HepG2 (cell line): ENCODE data around the gene SSC4D. TPM values are rescaled to one million over a fixed set of nuclear protein-coding genes. Genes with fewer than 3 reads are reported as not detected.

Experiments used
- ATAC-seq: fragments of 200-7000 bp; cut with Tn5 transposase; 3 replicates; pipeline ENCODE4 v1.9.1; 2020; ENCODE audit warnings: mild to moderate bottlenecking, moderate library complexity
- BruUV-seq: library from RNA; stranded (reverse); fragments of 400-500 nt; replicated peaks from 2 replicates; lab custom pipeline; 2021; lab: Mats Ljungman, UMichigan
- CTCF ChIA-PET: fragments of 300-600 bp; formaldehyde crosslinking; extraction: SDS; loops from one replicate; lab custom pipeline; 2021; ENCODE audit warnings: low total read pairs, inconsistent platforms, low intra/inter-chr PET ratio; lab: Yijun Ruan, JAX
- POLR2A ChIA-PET: fragments of 350-600 bp; sonication (Branson Sonifier 250); formaldehyde crosslinking; loops from one replicate; lab custom pipeline; 2020; ENCODE audit warnings: antibody characterized with exemption, inconsistent platforms; lab: Yijun Ruan, JAX
- DNase-seq: peaks from one replicate; pipeline ENCODE4 v3.0.0-alpha.2; 2015; ENCODE audit warnings: low spot score
- FAIRE-seq: peaks from 3 replicates; lab custom pipeline; 2011; peaks lifted over from hg19 to GRCh38; lab: Jason Lieb, UNC
- H2AFZ ChIP-seq: one replicate; pipeline ENCODE4 v1.6.1; 2011; ENCODE audit warnings: low read length, inconsistent platforms
- H3K27ac ChIP-seq: fragments of 300-600 bp; 3 replicates; pipeline ENCODE4 v1.8.0; 2011; ENCODE audit warnings: mixed run types, mild to moderate bottlenecking, mixed read lengths, low read length, inconsistent platforms; ENCODE audit not compliant: insufficient read depth; ENCODE audit errors: extremely low read length
- H3K27me3 ChIP-seq, 2 experiments: fragments of 200-600 bp in 1 of 2; 2 replicates in 1 of 2; 3 replicates in 1 of 2; pipeline versions ENCODE4 v1.6.0 to v1.8.0; 2011; ENCODE audit warnings: low read length in 2 of 2, mild to moderate bottlenecking in 2 of 2, moderate library complexity in 2 of 2, inconsistent platforms in 1 of 2; ENCODE audit not compliant: insufficient read depth in 2 of 2, control insufficient read depth in 1 of 2
- H3K36me3 ChIP-seq, 2 experiments: fragments of 200-600 bp in 1 of 2; replicated peaks in 1 of 2; 2 replicates in 1 of 2; 3 replicates in 1 of 2; pipeline versions ENCODE4 v1.5.1 to v1.8.0; 2011; ENCODE audit warnings: low read length in 2 of 2, inconsistent platforms in 1 of 2; ENCODE audit not compliant: insufficient read depth in 2 of 2, control insufficient read depth in 1 of 2
- H3K4me1 ChIP-seq: 2 replicates; pipeline ENCODE4 v1.5.1; 2012; ENCODE audit warnings: low read length, inconsistent platforms; ENCODE audit not compliant: insufficient read depth
- H3K4me2 ChIP-seq: 2 replicates; pipeline ENCODE4 v1.6.0; 2011; ENCODE audit warnings: low read depth, low read length, inconsistent platforms
- H3K4me3 ChIP-seq, 3 experiments: fragments of 200-600 bp in 1 of 3; sonication (generic), shearing (Covaris generic) in 1 of 3; replicated peaks in 1 of 3; 2 replicates each; pipeline ENCODE4 v1.5.1; 2011 to 2016; ENCODE audit warnings: low read length in 3 of 3, inconsistent platforms in 2 of 3, low read depth in 2 of 3, mild to moderate bottlenecking in 2 of 3, control low read depth in 1 of 3, mixed read lengths in 1 of 3; ENCODE audit not compliant: insufficient read depth in 1 of 3
- H3K79me2 ChIP-seq: one replicate; pipeline ENCODE4 v1.6.1; 2011; ENCODE audit warnings: low read length, inconsistent platforms; ENCODE audit not compliant: insufficient read depth
- H3K9ac ChIP-seq: 2 replicates; pipeline ENCODE4 v1.6.0; 2011; ENCODE audit warnings: mild to moderate bottlenecking, low read depth, low read length, inconsistent platforms; ENCODE audit not compliant: insufficient read depth
- H3K9me3 ChIP-seq: 2 replicates; pipeline ENCODE4 v1.5.1; 2012; ENCODE audit warnings: mild to moderate bottlenecking, low read length
- H4K20me1 ChIP-seq: 2 replicates; pipeline ENCODE4 v1.6.0; 2011; ENCODE audit warnings: inconsistent platforms, mild to moderate bottlenecking, low read length, moderate library complexity; ENCODE audit not compliant: insufficient read depth
- E2F1 ChIP-seq: sonication (generic); formaldehyde crosslinking; IDR thresholded peaks from 2 replicates; pipeline ENCODE4 v1.5.0; 2020; ENCODE audit warnings: missing genetic modification reagents
- HDAC1 ChIP-seq: sonication (generic); formaldehyde crosslinking; IDR thresholded peaks from 2 replicates; pipeline ENCODE4 v1.5.1; 2020; ENCODE audit warnings: mild to moderate bottlenecking, missing genetic modification reagents
- HNRNPLL ChIP-seq: fragments of 200-400 bp; formaldehyde crosslinking; IDR thresholded peaks from 2 replicates; pipeline ENCODE4 v1.6.1; 2017; ENCODE audit warnings: mild to moderate bottlenecking, low read depth, low read length; ENCODE audit not compliant: poor library complexity, severe bottlenecking
- HOXA3 ChIP-seq: sonication (generic); formaldehyde crosslinking; IDR thresholded peaks from 2 replicates; pipeline ENCODE4 v1.5.0; 2020; ENCODE audit warnings: missing genetic modification reagents
- KAT8 ChIP-seq: IDR thresholded peaks from 2 replicates; pipeline ENCODE4 v1.6.1; 2016; ENCODE audit warnings: missing genetic modification reagents, missing compliant biosample characterization
- MTF2 ChIP-seq: sonication (generic); formaldehyde crosslinking; IDR thresholded peaks from 2 replicates; pipeline ENCODE4 v1.5.0; 2020; ENCODE audit warnings: missing genetic modification reagents, borderline replicate concordance
- MZF1 ChIP-seq: sonication (generic); formaldehyde crosslinking; IDR thresholded peaks from 2 replicates; pipeline ENCODE4 v1.8.1; 2023; ENCODE audit warnings: mild to moderate bottlenecking, missing genetic modification reagents, borderline replicate concordance
- POGK ChIP-seq: sonication (generic); formaldehyde crosslinking; conservative IDR thresholded peaks from 2 replicates; pipeline ENCODE4 v1.8.0; 2022; ENCODE audit warnings: mild to moderate bottlenecking, moderate library complexity, missing genetic modification reagents
- POLR2AphosphoS5 ChIP-seq: IDR thresholded peaks from 2 replicates; pipeline ENCODE4 v1.6.1; 2012; ENCODE audit warnings: low read depth, low read length
- RARA ChIP-seq: IDR thresholded peaks from 2 replicates; pipeline ENCODE4 v1.6.1; 2016; ENCODE audit warnings: missing genetic modification reagents, missing compliant biosample characterization
- SOX5 ChIP-seq: IDR thresholded peaks from 2 replicates; pipeline ENCODE4 v1.6.1; 2016; ENCODE audit warnings: borderline replicate concordance
- TCF7L2 ChIP-seq: IDR thresholded peaks from 2 replicates; pipeline ENCODE4 v1.6.1; 2011; ENCODE audit warnings: mild to moderate bottlenecking, low read depth, low read length, moderate library complexity
- ZBTB10 ChIP-seq: sonication (generic); formaldehyde crosslinking; IDR thresholded peaks from 2 replicates; pipeline ENCODE4 v1.4.0; 2020; ENCODE audit warnings: missing genetic modification reagents, borderline replicate concordance
- ZNF451 ChIP-seq: sonication (generic); formaldehyde crosslinking; IDR thresholded peaks from 2 replicates; pipeline ENCODE4 v1.5.0; 2020; ENCODE audit warnings: mild to moderate bottlenecking, missing genetic modification reagents
- ZNF709 ChIP-seq: sonication (generic); formaldehyde crosslinking; IDR thresholded peaks from 2 replicates; pipeline ENCODE4 v1.5.0; 2020; ENCODE audit warnings: mild to moderate bottlenecking, missing genetic modification reagents
- WGBS: methylation state at CpG from one replicate; pipeline ENCODE4 v1.1.6; 2017; ENCODE audit warnings: low lambda C conversion rate; 5-methylcytosine and 5-hydroxymethylcytosine counted together
- in situ Hi-C: cut with HindIII; loops from 2 replicates; pipeline ENCODE4 v1.10.0; 2017; ENCODE audit warnings: low pct_unique_long_range_greater_than_20kb; ENCODE audit not compliant: extremely low pct_ligation_motif_present
- intact Hi-C: fragments of 100-400 bp; cut with micrococcal nuclease; formaldehyde crosslinking; loops from one replicate; pipeline ENCODE4 v1.10.0; 2022; ENCODE audit not compliant: unreplicated experiment
- polyA plus RNA-seq, 8 experiments: library from polyadenylated mRNA; depleted of rRNA in 3 of 8; stranded (reverse) in 7 of 8; unstranded in 1 of 8; fragments of >200 nt; fragmentation: Illumina TruSeq in 4 of 8; extraction: Trizol in 4 of 8; gene quantifications; 2 replicates each; pipeline versions ENCODE4 v1.2.1 to v1.2.3, GENCODE V29; 2011 to 2016; ENCODE audit warnings: low read depth in 4 of 8, missing spikeins in 1 of 8, mixed read lengths in 1 of 8; ENCODE audit not compliant: insufficient read depth in 1 of 8
- total RNA-seq, 5 experiments: library from RNA; depleted of rRNA; stranded (reverse); fragments of >200 nt; fragmentation: Illumina TruSeq; extraction: Trizol; gene quantifications; 2 replicates each; pipeline ENCODE4 v1.2.3, GENCODE V29; 2016; ENCODE audit warnings: low read depth in 1 of 5

SSC4D gene
- total and polyA plus RNA-seq, 2 of the 13 experiments (the other 11 are each of a cell fraction or from before 2014, with no cell fraction given) = 33.3 to 63.8 TPM

GRCh38 chr7:76359111-76359977 lies 50.2 kb downstream of the SSC4D start:
- under 1% methylated on average over 20 of the region's 41 CpGs for WGBS
- TF ChIP-seq POGK (CRISPR knock-in tag) (peak; percentile 75; the same call in 1 of the 2 replicates), KAT8 (CRISPR knock-in tag) (no peak; the same call in none of the 2 replicates), E2F1 (CRISPR knock-in tag) (no peak), SOX5 (peak; percentile 37; the same call in 1 of the 2 replicates), POLR2AphosphoS5 (peak; percentile 78), TCF7L2 (no peak), HNRNPLL (no peak), MZF1 (CRISPR knock-in tag) (0 out of 2 replicates have a peak, but pooled peaks have one; percentile 45), MTF2 (no peak; the same call in 1 of the 2 replicates), ZNF709 (CRISPR knock-in tag) (peak; percentile 88), HOXA3 (CRISPR knock-in tag) (0 out of 2 replicates have a peak, but pooled peaks have one; percentile 27), RARA (CRISPR knock-in tag) (peak; percentile 64; the same call in 1 of the 2 replicates), ZNF451 (CRISPR knock-in tag) (no peak), ZBTB10 (CRISPR knock-in tag) (peak; percentile 93; the same call in 1 of the 2 replicates), HDAC1 (CRISPR knock-in tag) (peak; percentile 8; the same call in 1 of the 2 replicates)

More at GRCh38 chr7:76359111-76359977, 50.2 kb downstream of the SSC4D start:
- Histone ChIP-seq H3K9ac (peak overlapping the region; percentile 96), H3K4me2 (peak overlapping the region; percentile 98), H2AFZ (peak overlapping the region; percentile 45), H3K27ac (peak overlapping the region; percentile 93), H3K36me3 (peaks cover 0 to 3% of the 10 kb centered on the region in 2 experiments; a peak in 2 of 5 replicates), H3K4me1 (peaks cover 47% of the 10 kb centered on the region), H4K20me1 (peaks cover 34% of the 10 kb centered on the region), H3K4me3 (peak overlapping the region; percentile 92 to 99 (median 94)), H3K79me2 (peaks cover 44% of the 10 kb centered on the region), H3K27me3 (no peaks in the 10 kb centered on the region; a peak in 1 of 5 replicates), H3K9me3 (no peaks in the 10 kb centered on the region)
- ATAC-seq = peak; percentile 93
- POLR2A ChIA-PET = interaction anchor here (0.6 to 2.8 kb wide), 19 partner anchors 9 to 67 kb away, joined by 3 to 20 read pairs (median 5); partner anchors contain the start of genes HSPB1 and SSC4D
- FAIRE-seq = peak; percentile 72
- intact Hi-C loops (loop anchor here (1.0 kb wide), 1 partner anchor 41 kb away; no protein-coding TSS in a partner anchor), in situ Hi-C loops (no loop called here)
- TSS peak; percentile 100 for BruUV-seq
- CTCF ChIA-PET = interaction anchor here (1.7 kb wide), 1 partner anchor 45 kb away, joined by 7 read pairs; no protein-coding TSS in a partner anchor
- DNase-seq = peak; percentile 97
